HG03521 (cell line): ENCODE results near the gene TDRD7.
A peak's percentile ranks its signal among the peaks of the same experiment; 100 is the strongest.

Experiments used
- ATAC-seq: cut with Tn5 transposase; IDR thresholded peaks from one replicate; pipeline ENCODE4 v1.9.1; 2021; ENCODE audit warnings: mild to moderate bottlenecking, moderate library complexity; ENCODE audit not compliant: unreplicated experiment

TDRD7 gene

DNA sequence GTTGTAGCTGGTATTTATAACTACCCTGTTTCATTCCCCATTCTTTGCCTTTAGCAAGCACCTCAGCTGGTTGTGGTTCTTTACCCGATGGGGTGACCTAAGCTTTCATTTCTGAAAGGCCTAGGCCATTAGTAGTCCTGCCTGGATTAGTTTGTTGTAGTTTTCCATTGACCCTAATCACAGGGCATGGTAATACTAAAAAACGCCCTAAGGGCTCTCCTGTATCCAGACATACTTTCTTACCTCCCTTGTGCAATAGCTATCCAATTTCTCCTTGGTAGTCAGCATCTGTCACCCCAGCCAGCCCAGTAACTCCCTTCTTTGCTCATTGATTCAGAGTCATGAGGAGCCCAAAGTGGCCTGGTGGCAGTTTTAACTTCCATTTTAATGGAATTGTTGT lies 113.6 kb downstream of the TDRD7 start:
- no peak for ATAC-seq

GRCh38 chr9:97526895-97527575 lies 115.1 kb downstream of the TDRD7 start:
- ATAC-seq: no peak

- ATAC-seq: no peak
These were observed 116.0 kb downstream of the TDRD7 start for GRCh38 chr9:97527626-97528528.

DNA sequence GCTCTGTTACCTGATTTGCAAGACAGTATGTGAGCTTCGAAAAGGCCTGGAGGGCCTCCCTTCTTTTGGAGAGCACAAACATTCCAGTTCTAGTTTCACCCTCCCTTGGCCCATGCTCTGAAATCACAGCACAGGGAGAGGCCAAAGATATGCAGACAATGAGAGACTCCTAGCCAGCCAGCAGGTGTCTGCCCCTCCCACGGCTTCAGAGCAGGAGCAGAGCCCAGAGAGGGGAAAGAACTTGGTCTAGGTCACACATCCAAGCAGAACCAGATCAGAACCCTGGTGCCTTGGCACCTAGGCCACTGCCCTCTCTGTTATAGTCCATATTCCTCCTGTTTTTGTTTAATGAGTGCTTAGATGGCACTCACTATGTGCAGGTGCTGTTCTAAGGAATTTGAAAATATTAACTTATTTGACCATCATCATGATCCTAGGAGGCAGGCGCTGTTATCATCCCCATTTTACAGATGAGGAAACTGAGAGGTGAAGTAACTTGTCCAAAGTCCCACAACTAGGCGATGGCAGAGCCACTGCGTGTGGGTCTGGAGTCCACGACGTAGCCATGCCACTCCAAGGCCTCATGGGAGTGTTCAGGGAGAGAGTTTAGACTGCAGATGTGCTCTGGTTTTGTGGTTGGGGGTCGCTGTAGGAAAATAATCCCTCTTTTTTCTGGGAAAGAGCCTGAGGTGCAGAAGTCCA lies 116.8 kb downstream of the TDRD7 start:
- ATAC-seq: no peak

- ATAC-seq: peak; percentile 66
These were observed 117.6 kb downstream of the TDRD7 start for GRCh38 chr9:97529363-97530076.

- ATAC-seq: no peak
These were observed 120.0 kb downstream of the TDRD7 start for GRCh38 chr9:97531888-97532376.

DNA sequence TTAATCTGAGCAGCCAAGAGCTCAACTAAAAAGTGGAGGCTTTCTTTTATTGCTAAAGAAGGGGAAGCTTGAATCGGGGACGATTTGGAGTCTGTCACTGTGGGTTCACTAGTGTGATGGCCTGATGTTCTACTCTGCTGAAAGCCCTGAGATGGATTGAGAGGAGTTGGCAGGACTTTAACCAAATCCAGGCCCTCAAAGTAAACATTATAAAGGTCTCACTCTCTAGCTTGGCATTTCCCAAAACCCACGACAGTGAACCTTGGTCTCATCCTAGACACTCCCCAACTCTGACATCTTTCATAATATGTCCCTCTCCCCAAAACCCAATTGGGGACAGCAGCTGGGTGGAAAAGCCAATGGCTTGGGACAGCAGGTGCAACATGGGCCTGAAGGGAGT lies 122.3 kb downstream of the TDRD7 start:
- ATAC-seq: no peak

DNA sequence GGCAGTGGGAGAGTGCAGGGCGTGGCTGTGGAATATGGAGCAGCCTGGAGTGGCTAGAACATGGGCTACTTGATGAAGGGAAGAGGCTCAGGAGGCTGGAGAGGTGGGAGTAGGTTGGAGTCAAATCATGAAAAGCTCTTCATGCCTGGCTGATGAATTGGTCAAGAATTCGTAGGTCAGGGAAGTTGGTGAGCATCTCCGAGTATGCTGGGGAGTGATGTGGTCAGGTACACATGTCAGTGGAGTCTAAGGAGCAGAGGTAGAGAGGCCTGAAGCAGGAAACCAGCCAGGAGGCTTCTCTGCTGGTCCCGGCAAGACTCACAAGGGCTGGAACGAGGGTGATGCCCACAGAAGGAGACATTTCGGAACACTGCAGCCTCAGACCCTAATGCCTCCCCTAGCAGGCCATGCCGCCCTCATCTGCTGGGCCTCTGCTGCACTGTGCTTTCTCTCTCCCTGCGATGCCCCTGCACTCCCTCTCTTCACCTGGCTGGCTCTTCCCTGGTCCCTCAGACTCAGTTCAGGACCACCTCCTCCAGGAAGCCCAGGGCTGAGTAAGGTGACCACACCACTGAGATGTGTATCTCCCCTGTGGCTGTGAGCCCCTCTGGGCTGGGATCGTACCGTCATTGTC lies 123.2 kb downstream of the TDRD7 start:
- ATAC-seq: no peak

DNA sequence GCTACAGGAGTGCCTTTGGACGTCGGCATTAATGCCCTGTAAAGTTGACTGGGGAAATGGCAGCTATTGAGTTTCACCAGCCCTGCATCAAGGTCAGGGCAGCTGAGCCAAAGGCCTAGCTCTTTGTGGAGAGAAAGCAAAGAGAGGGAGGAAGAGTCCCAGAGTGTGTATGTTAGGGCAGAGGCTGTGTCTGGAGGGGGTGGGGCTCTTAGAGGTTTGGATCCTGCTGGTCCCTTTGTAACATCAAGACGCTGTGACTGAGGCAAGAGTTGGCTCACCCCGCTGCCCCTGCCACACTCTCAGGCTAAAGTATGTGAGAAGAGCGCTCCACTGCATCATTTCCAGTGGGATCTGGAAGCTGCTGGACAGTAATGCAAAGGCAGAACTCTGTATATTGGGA lies 123.9 kb downstream of the TDRD7 start:
- ATAC-seq: no peak

DNA sequence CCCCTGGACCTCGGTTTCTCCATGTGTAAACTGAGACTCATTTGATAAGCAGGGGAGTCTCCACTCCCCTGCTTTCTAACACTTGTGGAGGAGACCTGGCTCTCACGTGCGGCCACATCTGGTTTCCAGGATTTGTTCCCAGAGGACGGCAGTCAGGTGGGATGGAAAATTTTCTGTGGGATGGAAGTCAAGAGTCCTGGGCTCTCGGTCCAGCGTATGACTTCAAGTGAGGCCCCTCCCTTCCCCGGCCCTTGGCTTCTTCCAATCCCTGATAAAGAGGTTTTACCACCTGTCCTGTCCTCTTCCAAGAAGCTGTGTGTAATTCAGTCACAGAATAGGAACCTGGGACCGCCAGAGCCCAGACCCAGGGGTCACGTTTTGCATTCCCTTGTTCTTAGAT lies 124.6 kb downstream of the TDRD7 start:
- ATAC-seq: no peak

DNA sequence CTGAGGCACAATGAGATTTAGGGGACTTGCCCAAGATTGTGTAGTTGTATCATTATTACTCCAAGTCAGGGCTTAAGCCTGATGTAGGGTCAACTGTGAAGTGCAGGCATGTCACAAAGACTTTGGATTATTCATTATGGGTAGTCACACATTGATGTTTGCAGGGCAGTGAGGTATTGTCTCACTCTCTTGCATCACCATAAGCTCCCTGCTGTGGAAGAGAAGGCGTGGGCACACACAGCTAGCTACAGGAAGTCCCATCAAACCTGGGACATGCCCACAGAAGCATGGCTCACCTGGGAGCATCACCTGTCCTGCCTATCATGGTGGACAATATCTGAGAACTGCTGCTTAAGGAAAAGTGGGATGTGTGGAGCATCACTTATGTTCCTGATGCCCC lies 131.7 kb downstream of the TDRD7 start:
- no peak for ATAC-seq

DNA sequence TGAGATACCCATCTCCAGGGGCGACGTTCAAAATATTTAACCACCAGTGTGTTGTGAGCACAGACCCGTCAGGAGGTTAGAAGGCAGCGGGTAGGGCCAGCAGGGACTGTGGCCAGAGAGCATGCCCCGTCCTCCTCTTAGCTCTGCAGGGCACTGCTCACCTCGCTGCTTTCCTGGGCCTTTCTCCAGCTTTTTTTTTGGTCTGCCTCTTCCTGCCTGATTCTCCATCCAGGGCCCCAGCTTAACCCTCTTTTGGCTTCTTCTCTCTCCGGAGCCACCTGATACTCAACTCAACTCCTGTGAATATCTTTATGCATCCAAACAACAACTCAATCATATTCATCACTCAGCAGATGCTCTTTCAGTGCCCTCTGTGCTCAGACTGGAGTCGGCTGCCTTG lies 133.6 kb downstream of the TDRD7 start:
- ATAC-seq: no peak
